ENCODE results near the gene DIP2A.

DIP2A gene

GRCh38 chr21:46538262-46538661 lies 79.6 kb downstream of the DIP2A start:
- no peak for DNase-seq

DNA sequence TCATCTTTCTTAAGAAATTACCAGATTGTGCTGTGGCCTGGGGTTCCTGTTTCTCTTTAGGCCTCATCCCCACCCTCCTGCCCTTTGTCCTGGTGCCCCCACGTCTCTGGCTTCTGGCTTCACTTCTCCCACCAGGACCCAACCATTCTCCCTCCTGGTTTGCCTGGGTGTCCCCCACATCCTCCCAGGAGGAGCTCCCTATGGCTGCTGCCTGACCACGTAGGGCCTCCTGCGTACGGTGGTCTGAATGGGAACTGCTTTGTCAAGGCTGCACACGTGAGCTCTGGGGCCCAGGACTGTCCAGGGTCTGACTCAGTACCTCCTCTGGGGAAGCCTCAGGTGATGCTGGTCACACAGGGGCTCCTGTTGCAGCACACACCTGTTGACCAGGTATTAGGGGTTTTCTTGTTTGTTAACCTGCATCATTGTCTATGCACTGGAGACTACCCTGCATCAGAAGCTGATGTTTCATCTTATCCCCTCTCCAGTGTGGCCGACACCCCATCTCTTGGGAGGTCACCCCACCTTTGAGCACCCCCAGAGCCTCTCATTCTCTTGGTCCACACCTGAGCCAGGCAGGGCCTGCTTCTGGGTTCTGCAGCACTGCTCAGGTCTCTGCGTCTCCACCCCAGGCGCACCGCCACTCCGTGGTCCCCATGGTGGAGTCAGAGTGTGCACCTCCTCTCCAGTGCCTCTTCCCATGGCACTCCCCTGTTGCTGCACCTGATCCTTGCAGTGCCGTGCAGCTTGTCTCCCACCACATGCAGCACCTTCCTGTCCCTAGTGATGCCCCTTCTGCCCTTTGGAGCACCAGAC lies 80.4 kb downstream of the DIP2A start:
- no peak for DNase-seq

- no peak for DNase-seq
Observed at GRCh38 chr21:46540087-46540710, 81.5 kb downstream of the DIP2A start.

GRCh38 chr21:46542588-46543124 lies 84.0 kb downstream of the DIP2A start:
- no peak for DNase-seq

DNA sequence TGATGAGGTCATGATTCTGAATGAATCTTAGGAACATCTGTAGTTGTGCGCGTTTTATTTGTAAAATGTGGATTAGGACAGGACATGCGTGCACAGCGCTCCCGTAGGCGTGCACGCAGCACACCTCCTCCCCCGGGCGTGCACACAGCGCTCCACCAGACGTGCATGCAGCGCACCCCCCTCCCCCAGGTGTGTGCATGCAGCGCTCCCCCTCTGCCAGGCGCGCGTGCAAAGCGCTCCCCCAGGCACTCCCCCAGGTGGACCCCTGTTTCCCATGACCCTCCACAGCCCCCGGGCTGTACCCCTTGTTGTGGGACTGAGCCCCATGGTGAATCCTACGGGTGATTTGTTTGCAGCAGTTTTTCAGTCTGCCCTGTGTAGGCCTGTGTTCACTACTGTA lies 84.6 kb downstream of the DIP2A start:
- DNase-seq = no peak

GRCh38 chr21:46544003-46544402 lies 85.3 kb downstream of the DIP2A start:
- no peak for DNase-seq

GRCh38 chr21:46544824-46545223 lies 86.1 kb downstream of the DIP2A start:
- DNase-seq = no peak

DNA sequence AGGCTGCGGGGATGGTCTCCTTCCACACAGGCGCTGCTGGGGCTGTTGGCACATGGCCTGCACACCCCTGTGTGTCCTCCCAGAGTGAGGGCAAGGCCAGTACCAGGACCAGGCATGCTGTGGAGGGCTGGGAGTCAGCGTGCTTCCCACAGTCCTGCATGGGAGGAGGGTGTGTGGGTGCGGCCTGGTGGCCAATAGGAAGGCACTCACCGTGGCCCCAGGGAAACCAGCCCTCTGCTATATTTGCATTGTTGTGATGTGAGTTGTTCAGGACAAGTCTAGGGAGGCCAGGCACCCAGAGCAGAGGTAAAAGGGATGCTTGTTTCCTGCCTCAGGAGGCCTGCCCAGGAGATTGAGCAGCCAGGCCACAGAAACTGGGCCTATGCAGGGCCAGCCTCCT lies 86.7 kb downstream of the DIP2A start:
- no peak for DNase-seq

DNA sequence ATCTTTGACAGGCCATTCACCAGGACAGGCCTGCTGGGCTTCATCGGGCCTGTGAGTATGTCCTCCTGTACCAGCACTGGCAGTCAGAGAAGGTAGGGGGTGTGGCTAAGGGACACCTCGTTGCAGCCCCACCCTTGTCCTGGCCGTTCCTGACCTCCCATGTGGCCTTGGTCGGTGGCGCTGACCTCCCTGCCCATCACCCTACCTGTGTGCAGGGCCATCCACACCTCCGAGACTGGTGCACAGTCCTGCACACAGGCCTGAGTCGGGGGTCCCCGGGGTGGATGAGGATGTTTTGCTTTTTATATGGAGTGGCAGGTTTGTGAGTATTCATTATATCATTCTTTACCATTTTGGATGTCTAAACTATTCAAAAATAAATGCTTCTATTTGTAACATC lies 87.2 kb downstream of the DIP2A start:
- DNase-seq = no peak

DNA sequence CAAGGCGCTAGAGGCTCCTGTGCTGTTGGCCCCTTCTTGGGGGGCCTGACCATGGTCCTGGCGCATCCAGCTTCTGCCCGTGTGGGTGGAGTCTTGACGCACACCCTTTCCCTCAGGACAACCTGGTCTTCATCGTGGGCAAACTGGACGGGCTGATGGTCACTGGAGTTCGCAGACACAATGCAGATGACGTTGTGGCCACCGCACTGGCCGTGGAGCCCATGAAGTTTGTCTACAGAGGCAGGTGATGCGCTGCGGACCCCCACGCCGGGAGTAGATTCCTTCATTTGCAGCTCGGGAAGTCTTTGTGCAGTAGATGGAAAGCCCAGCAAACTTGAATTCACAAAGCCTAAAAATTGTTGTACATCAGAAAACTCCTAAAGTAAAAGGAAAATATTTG lies 88.1 kb downstream of the DIP2A start:
- DNase-seq = no peak

GRCh38 chr21:46549650-46550049 lies 91.0 kb downstream of the DIP2A start:
- no peak for DNase-seq

GRCh38 chr21:46550116-46550941 lies 91.6 kb downstream of the DIP2A start:
- DNase-seq = no peak

DNA sequence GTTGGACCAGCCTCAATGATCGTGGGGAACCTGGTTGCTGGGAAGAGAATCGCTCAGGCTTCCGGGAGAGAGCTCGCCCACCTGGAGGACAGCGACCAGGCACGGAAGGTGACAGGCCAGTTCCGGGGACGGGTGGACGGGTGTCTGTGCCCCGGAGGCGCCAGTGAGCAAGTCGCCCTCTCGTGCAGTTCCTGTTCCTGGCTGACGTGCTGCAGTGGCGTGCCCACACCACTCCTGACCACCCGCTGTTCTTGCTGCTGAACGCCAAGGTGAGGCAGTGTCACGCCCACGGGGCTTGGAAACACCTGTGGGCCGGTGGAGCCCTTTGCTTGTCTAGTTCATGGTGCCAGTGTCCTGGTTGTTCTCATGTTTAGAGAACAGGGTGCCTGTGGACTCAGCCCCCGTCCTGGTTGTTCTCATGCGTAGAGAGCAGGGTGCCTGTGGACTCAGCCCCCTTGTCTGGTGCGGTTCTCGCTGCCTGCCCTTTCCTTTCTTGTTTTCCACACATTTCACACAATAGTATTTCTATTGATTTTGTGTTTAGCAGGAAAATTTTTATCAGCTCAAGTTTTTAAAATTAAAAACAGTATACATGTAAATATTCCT lies 93.0 kb downstream of the DIP2A start:
- DNase-seq = no peak

GRCh38 chr21:46552274-46552673 lies 93.6 kb downstream of the DIP2A start:
- DNase-seq = no peak

DNA sequence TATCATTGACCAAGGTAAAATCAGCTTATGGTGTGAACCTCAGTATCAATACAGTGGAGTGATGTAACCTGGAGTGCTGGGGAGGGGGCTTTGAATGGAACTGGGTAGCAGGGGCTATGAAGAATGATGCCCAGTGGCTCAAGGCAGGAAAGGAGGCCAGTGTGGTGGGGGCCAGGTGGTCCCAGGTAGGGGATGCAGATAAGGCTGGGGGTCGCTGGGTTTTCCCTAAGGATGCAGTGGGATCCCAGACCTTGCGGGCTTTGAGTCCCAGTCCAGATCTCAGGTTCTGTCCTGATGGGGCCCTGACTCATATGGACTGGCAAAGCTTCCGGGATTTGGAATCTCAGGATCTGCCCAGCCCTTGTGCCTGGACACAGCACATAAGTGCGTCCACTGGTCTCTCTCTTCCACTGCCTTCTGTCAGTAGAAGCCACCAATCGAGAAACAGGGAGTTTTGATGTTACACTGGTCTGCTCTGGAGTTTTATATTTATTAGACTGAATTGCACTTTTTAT lies 94.2 kb downstream of the DIP2A start:
- no peak for DNase-seq

- no peak for DNase-seq
Observed at GRCh38 chr21:46553993-46554392, 95.3 kb downstream of the DIP2A start.

GRCh38 chr21:46554431-46555224 lies 95.9 kb downstream of the DIP2A start:
- no peak for DNase-seq

GRCh38 chr21:46555225-46555617 lies 96.5 kb downstream of the DIP2A start:
- DNase-seq = no peak

DNA sequence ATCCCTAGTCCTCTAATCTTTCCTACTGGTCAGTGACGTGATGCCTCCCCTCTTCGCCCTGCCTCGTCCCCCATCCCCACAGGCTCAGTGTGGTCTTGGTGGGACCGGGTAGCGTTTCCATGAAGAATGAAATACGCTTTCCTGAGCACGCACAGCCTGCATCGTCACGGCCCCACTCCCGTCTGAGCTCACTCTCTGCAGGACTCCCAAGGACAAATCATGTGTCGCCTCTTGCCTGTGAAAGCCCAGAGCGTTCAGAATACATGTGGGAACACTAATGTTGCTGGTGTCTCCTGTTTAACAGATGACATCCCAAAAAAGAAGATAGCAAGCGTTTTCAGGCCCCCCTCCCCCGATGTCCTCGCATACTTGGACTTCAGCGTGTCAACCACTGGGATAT lies 97.0 kb downstream of the DIP2A start:
- DNase-seq = no peak

DNA sequence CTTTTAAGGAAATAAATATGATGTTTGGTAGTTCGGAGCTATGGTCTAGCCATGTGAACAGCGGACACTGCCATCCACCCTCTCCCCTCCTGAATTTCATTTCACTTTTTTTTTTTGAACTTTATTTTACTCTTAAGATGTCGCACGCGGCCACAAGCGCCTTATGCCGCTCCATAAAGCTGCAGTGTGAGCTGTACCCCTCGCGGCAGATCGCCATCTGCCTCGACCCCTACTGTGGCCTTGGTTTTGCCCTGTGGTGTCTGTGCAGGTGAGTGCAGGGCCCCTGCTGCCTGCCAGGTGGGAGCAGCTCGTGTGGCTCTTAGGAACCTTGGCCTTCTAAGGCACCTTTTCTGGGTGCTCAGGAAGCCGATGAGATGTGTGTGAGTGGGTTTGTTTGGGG lies 98.1 kb downstream of the DIP2A start:
- DNase-seq = no peak

DNA sequence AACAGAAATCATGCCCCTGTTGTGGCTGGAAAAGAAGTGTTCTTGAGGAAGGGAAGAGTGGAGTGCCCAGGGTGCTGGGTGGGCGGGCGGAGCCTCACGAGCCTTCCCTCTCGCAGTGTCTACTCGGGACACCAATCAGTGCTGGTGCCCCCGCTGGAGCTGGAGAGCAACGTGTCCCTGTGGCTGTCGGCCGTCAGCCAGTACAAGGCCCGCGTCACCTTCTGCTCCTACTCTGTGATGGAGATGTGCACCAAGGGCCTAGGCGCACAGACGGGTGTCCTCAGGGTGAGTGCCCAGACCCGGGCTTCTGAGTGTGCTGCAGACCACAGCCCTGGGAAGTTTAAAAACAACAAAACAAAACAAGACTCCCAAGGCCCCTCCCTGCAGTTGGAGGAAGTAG lies 98.8 kb downstream of the DIP2A start:
- DNase-seq = no peak

GRCh38 chr21:46557919-46558392 lies 99.3 kb downstream of the DIP2A start:
- no peak for DNase-seq

All from cerebellar nuclear complex (tissue), 1 donor.